Fibroblast of mammary gland (primary cell): ENCODE measurements around the gene SAMD10.
A peak's percentile ranks its signal among the peaks of the same experiment; 100 is the strongest.

Experiments used
- DNase-seq: peaks from one replicate; pipeline ENCODE4 v3.0.0-alpha.2; 2010; ENCODE audit warnings: low read depth
- H3K4me3 ChIP-seq: 2 replicates; pipeline ENCODE4 v1.5.1; 2011; ENCODE audit warnings: low read depth, mild to moderate bottlenecking, low read length, moderate library complexity; ENCODE audit not compliant: control insufficient read depth
- TF ChIP-seq, protein P1 (sequence below): conservative IDR thresholded peaks from 2 replicates; pipeline ENCODE4 v1.5.1; 2011; ENCODE audit warnings: low read depth, low read length, inconsistent platforms; ENCODE audit not compliant: control insufficient read depth, insufficient read depth

The SAMD10 gene

DNA sequence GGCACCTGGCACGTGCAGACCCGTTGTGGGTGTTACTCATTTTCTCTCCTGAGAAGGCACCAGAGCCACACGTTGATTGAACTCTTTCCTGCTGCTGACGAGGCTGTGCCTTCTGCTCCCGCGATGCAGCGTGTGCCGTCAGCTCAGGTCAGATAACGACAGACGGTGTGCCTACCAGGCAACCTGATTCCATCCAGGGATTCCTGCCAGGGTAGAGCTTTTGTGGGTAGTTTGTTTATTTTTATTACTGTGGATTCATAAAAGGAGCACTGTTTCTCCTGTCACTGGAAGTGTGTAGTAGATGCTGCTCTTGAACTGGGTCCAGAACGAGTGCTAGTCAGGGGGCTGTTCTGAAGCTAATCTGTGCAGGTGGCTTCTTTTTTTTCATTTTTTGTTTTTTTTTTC is 22.2 kb upstream of the SAMD10 start:
- TF ChIP-seq, protein P1, sequence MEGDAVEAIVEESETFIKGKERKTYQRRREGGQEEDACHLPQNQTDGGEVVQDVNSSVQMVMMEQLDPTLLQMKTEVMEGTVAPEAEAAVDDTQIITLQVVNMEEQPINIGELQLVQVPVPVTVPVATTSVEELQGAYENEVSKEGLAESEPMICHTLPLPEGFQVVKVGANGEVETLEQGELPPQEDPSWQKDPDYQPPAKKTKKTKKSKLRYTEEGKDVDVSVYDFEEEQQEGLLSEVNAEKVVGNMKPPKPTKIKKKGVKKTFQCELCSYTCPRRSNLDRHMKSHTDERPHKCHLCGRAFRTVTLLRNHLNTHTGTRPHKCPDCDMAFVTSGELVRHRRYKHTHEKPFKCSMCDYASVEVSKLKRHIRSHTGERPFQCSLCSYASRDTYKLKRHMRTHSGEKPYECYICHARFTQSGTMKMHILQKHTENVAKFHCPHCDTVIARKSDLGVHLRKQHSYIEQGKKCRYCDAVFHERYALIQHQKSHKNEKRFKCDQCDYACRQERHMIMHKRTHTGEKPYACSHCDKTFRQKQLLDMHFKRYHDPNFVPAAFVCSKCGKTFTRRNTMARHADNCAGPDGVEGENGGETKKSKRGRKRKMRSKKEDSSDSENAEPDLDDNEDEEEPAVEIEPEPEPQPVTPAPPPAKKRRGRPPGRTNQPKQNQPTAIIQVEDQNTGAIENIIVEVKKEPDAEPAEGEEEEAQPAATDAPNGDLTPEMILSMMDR, result no peak
- H3K4me3 ChIP-seq, result no peak overlapping the region
- DNase-seq, result no peak

DNA sequence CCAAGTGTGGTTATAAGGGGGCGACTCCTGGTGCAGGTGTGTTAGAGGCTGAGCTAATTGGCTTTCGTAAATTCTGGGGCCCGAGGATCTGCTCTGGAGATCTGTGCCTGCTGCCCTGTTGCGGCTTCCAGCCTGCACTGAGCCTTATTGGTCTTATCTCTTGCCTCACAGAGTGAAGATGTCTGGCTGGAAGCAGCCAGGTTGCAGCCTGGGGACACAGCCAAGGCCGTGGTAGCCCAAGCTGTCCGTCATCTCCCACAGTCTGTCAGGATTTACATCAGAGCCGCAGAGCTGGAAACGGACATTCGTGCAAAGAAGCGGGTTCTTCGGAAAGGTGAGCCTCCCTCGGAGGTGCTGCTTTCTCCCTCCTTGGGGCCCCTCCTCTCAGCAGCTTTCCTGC is 21.5 kb upstream of the SAMD10 start:
- TF ChIP-seq, protein P1, result no peak
- DNase-seq, result no peak
- H3K4me3 ChIP-seq, result no peak overlapping the region

DNA sequence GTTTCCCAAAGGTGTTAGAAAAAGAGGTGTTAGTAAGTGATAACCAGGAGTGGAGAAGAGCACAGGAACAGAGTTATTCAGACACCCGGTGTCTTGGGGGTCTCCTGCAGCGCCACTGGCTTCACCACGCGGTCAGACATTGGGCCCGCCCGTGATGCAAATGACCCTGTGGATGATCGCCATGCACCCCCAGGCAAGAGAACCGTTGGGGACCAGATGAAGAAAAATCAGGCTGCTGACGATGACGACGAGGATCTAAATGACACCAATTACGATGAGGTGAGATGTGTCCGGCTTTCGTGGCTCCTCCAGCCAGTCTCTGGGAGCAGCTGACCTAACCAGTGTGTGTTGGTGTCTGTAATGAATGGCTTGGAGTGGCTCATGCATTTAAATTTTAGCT is 3.5 kb upstream of the SAMD10 start:
- H3K4me3 ChIP-seq, result no peak overlapping the region
- TF ChIP-seq, protein P1, result no peak
- no peak for DNase-seq

DNA sequence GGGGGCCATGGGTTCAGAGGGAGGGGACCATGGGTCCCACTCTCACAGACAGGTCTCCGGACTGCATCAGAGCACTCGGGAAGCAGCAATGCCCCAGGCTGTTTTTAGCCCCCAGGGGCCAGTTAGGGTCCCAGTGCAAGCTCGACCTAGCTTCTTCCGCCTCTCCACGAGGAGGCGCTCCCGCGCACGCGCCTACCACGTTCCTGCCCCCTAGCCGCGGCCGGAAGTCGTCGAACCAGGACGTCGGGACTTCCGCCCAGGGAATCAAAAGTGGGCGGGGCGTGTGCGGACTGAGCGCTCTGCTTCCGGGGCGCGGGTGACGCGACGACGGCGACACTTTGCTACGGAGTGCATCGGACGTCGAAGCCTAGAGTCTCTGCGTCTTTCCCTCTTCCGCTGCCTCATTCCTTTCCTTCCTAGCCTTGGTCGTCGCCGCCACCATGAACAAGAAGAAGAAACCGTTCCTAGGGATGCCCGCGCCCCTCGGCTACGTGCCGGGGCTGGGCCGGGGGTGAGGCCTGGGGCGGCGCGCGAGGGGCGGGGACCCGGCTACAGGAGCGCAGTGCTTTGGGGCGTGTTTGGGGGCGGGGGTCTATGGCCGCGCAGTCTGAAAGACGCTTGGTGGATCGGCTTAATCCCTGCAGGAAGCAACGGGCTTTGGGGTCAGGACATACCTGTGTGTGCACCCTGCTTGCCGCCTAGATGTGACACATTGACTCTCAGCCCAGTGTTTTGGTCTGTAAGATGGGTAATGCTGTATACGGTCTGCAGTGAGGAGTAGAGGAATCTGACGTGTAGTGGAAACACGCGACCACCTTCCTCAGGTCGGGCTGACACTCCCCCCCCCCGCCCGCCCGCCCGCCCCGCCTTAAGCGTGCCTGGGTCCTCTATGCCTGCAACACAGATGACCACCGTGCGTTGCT is 1.6 kb upstream of the SAMD10 start, which contains the start of gene PRPF6:
TSS of gene PRPF6 (plus strand) at position 327 of the 923 bp plus-strand sequence. CDS start at position 441, 114 bp downstream.
- TF ChIP-seq, protein P1, result peak; percentile 74

DNA sequence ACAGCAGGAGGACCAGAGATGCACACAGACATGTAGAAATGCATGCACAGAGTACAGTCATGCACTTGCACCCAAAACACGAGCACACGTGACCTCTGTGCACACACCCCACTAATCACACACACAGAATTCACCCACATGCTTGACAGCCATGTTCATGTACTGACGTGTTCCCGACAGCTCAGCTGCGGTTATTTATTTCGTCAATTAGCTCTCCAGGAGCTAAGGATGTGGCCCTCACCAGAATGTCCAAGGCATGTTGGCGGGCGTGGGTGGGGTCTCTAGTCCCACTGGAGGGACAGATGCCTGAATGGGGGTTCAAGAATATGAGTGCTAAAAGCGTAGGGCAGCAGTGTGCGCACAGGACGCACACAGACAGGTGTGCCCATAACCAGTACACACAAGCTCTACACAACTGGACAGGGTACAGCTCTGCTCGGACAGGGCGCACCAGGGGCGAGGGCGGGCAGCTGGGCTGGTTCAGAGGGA is 919 bp upstream of the SAMD10 start:
- peak overlapping the region; percentile 74 for H3K4me3 ChIP-seq
- DNase-seq, result peak; percentile 58
- TF ChIP-seq, protein P1, result no peak

More for the DNA sequence above, 1.6 kb upstream of the SAMD10 start, which contains the start of gene PRPF6:
- DNase-seq, result peak; percentile 93
- peak within 1 kb of the TSS; percentile 74 for H3K4me3 ChIP-seq

DNA sequence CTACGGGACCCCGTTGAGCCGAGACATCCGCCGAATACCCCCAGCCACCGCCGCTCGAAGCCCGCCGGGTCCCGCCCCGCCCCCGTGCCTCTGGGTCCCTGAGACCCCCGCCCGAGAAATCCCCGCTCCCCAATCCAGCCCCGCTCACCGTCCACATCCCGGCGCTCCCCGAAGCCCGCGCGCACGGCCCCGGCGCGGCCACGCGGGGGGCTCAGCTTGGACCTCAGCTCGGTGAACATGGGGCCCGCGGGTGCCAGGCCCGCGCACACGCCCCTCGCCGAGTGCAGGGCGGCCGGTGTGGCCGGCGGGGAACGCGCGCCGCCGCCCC is 249 bp downstream of the SAMD10 start:
- no peak for DNase-seq
- TF ChIP-seq, protein P1, result no peak
- H3K4me3 ChIP-seq, result peak overlapping the region; percentile 36
